Sciatic nerve (tissue), 2 donors: ENCODE results near the gene TRIM13. TPM values are rescaled to one million over a fixed set of nuclear protein-coding genes. Genes with fewer than 3 reads are reported as not detected.
"Not testable (repeated sequence)": the region's sequence is repeated elsewhere in the genome, so short reads cannot be mapped to it uniquely, and the experiment has no call there.

ENCODE experiments used
- ATAC-seq: fragments of 200-7000 bp; cut with Tn5 transposase; one replicate; pipeline ENCODE4 v1.9.1; 2020; ENCODE audit warnings: mild to moderate bottlenecking, moderate library complexity
- DNase-seq: peaks from one replicate; pipeline ENCODE4 v3.0.0-alpha.2; 2020; ENCODE audit warnings: low spot score
- intact Hi-C: fragments of 100-400 bp; cut with DNase I; formaldehyde crosslinking; loops from one replicate; pipeline ENCODE4 v1.14.2; 2022
- total RNA-seq: library from RNA; stranded (reverse); fragmentation: NEBNext Ultra II Directional; extraction: Animal tissue kit (Norgen Biotek cat#: 25700); gene quantifications from one replicate; pipeline ENCODE4 v1.2.1, GENCODE V29; 2021
- donor health status: DM: no; HTN: no; CAD: no.
- donor health status: DM: no; HTN: no; CAD: no.

The TRIM13 gene
- total RNA-seq: 25.1 TPM

GRCh38 chr13:49996951-49997895 lies at the start of gene TRIM13:
TRIM13 (plus strand) TSS chr13:49997042; CDS start chr13:50011941, 14,899 bp downstream.
- DNase-seq (peak; percentile 95), ATAC-seq (peak; percentile 94)
- intact Hi-C loops: no loop called here

- ATAC-seq, intact Hi-C loops, DNase-seq: not testable (repeated sequence)
These were observed 48.0 kb upstream of the TRIM13 start for GRCh38 chr13:49948777-49949270.

GRCh38 chr13:49951754-49952535 lies 44.9 kb upstream of the TRIM13 start:
- intact Hi-C loops: no loop called here
- ATAC-seq (no peak), DNase-seq (no peak)

- no peak for ATAC-seq
- intact Hi-C loops: no loop called here
- DNase-seq: no peak
These were observed 43.3 kb upstream of the TRIM13 start for GRCh38 chr13:49953560-49953959.

- intact Hi-C loops: no loop called here
- DNase-seq: no peak
- ATAC-seq: no peak
These were observed 42.0 kb upstream of the TRIM13 start for GRCh38 chr13:49954674-49955455.

- ATAC-seq (no peak), DNase-seq (no peak)
- intact Hi-C loops: no loop called here
These were observed 40.7 kb upstream of the TRIM13 start for GRCh38 chr13:49956131-49956530.

GRCh38 chr13:49958321-49958720 lies 38.5 kb upstream of the TRIM13 start:
- intact Hi-C loops: no loop called here
- DNase-seq (no peak), ATAC-seq (no peak)

- no peak for ATAC-seq
- intact Hi-C loops: no loop called here
These were observed 29.4 kb upstream of the TRIM13 start for GRCh38 chr13:49967456-49967855.

GRCh38 chr13:49972709-49973108 lies 24.1 kb upstream of the TRIM13 start:
- DNase-seq: no peak
- intact Hi-C loops: no loop called here
- ATAC-seq: no peak

More at GRCh38 chr13:49967456-49967855, 29.4 kb upstream of the TRIM13 start:
- DNase-seq: no peak

- intact Hi-C loops: loop anchor here (5.0 kb wide), 1 partner anchor 826 kb away; no protein-coding TSS in a partner anchor
- no peak for DNase-seq
- no peak for ATAC-seq
These were observed 21.0 kb upstream of the TRIM13 start for GRCh38 chr13:49975826-49976225.

GRCh38 chr13:49976314-49977258 lies 20.3 kb upstream of the TRIM13 start:
- ATAC-seq (peak; percentile 80), DNase-seq (peak; percentile 82)
- intact Hi-C loops: loop anchor here (5.0 kb wide), 1 partner anchor 826 kb away; no protein-coding TSS in a partner anchor

- intact Hi-C loops: loop anchor here (5.0 kb wide), 1 partner anchor 824 kb away; no protein-coding TSS in a partner anchor
- DNase-seq: no peak
- ATAC-seq: no peak
These were observed 18.9 kb upstream of the TRIM13 start for GRCh38 chr13:49977992-49978391.

- DNase-seq: no peak
- intact Hi-C loops: no loop called here
- no peak for ATAC-seq
These were observed 16.6 kb upstream of the TRIM13 start for GRCh38 chr13:49980266-49980665.

- ATAC-seq (no peak), DNase-seq (no peak)
- intact Hi-C loops: loop anchor here (5.0 kb wide), 1 partner anchor 532 kb away; no protein-coding TSS in a partner anchor
These were observed 11.7 kb upstream of the TRIM13 start for GRCh38 chr13:49985129-49985528.

GRCh38 chr13:49986471-49986870 lies 10.4 kb upstream of the TRIM13 start:
- ATAC-seq (no peak), DNase-seq (no peak)
- intact Hi-C loops: loop anchor here (5.0 kb wide), 1 partner anchor 531 kb away; no protein-coding TSS in a partner anchor

- intact Hi-C loops, ATAC-seq, DNase-seq: not testable (repeated sequence)
These were observed 6.2 kb upstream of the TRIM13 start for GRCh38 chr13:49990612-49991011.

GRCh38 chr13:49993111-49993510 lies 3.7 kb upstream of the TRIM13 start:
- ATAC-seq: no peak
- no peak for DNase-seq
- intact Hi-C loops: no loop called here
